Cardiac muscle cell (in vitro differentiated cells and primary cell): Measurements from ENCODE around the gene IMMP2L. TPM values are rescaled to one million over a fixed set of nuclear protein-coding genes. Genes with fewer than 3 reads are reported as not detected.
"Not testable (repeated sequence)": the region's sequence is repeated elsewhere in the genome, so short reads cannot be mapped to it uniquely, and the experiment has no call there.

Experiments used
- DNase-seq, 2 donors: peaks; one replicate each; pipeline versions ENCODE4 v3.0.0 to v3.0.0-alpha.2; 2010 to 2017; ENCODE audit warnings: low read depth in 1 of 2, low spot score in 1 of 2
- H3K27ac ChIP-seq: fragments of 200-600 bp; sonication (generic); 2 replicates; pipeline ENCODE4 v1.5.1; 2016
- H3K27me3 ChIP-seq: fragments of 200-600 bp; sonication (generic); 2 replicates; pipeline ENCODE4 v1.6.0; 2016; ENCODE audit warnings: control low read depth
- H3K36me3 ChIP-seq: fragments of 200-600 bp; sonication (generic); 2 replicates; pipeline ENCODE4 v1.5.1; 2016; ENCODE audit warnings: control low read depth
- H3K4me1 ChIP-seq: fragments of 200-600 bp; sonication (generic); 2 replicates; pipeline ENCODE4 v1.8.1; 2017; ENCODE audit warnings: low read depth, mild to moderate bottlenecking, mixed run types
- H3K4me3 ChIP-seq: fragments of 200-600 bp; sonication (generic); 2 replicates; pipeline ENCODE4 v1.5.1; 2016; ENCODE audit warnings: mild to moderate bottlenecking
- H3K9me3 ChIP-seq: fragments of 200-600 bp; sonication (generic); 2 replicates; pipeline ENCODE4 v1.5.1; 2017; ENCODE audit warnings: low read depth, mild to moderate bottlenecking, control low read depth
- polyA plus RNA-seq: library from polyadenylated mRNA; unstranded; fragments of >200 nt; fragmentation: Nextera tagmentation; extraction: Ambion mirVana; gene quantifications from 2 replicates; pipeline ENCODE4 v1.2.1, GENCODE V29; 2016
- total RNA-seq: library from RNA; depleted of rRNA; stranded (reverse); fragments of >200 nt; gene quantifications from 2 replicates; pipeline ENCODE4 v1.2.3, GENCODE V29; 2016
- TF ChIP-seq, protein P1 (sequence below): IDR thresholded peaks from 2 replicates; pipeline ENCODE4 v1.5.1; 2012; ENCODE audit warnings: low read depth, mild to moderate bottlenecking, low read length

Gene IMMP2L
- total and polyA plus RNA-seq, 2 experiments from 2014 or later = 6.0 to 11.9 TPM

DNA sequence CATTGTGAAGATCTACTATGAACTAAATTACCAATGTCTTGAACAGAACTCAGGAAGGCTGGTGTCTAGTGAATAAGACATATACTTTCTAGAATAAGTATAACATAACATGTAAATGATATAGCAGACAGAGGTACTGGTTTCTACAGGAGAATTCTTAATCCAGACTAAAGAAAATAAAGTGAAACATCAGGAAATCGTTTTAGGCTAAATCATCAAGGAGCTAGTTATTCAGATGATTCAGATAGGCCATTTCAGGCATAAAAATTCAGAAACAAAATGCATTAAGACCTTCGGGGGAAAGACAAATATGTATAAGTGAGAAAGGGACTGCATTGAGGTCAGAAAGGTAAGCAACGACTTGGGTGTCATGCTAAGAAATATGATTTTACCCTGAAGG is 300.8 kb downstream of the IMMP2L start:
- no peaks in the 10 kb centered on the region for H3K4me1 ChIP-seq
- H3K27me3 ChIP-seq = no peaks in the 10 kb centered on the region
- TF ChIP-seq, protein P1, sequence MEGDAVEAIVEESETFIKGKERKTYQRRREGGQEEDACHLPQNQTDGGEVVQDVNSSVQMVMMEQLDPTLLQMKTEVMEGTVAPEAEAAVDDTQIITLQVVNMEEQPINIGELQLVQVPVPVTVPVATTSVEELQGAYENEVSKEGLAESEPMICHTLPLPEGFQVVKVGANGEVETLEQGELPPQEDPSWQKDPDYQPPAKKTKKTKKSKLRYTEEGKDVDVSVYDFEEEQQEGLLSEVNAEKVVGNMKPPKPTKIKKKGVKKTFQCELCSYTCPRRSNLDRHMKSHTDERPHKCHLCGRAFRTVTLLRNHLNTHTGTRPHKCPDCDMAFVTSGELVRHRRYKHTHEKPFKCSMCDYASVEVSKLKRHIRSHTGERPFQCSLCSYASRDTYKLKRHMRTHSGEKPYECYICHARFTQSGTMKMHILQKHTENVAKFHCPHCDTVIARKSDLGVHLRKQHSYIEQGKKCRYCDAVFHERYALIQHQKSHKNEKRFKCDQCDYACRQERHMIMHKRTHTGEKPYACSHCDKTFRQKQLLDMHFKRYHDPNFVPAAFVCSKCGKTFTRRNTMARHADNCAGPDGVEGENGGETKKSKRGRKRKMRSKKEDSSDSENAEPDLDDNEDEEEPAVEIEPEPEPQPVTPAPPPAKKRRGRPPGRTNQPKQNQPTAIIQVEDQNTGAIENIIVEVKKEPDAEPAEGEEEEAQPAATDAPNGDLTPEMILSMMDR = no peak
- DNase-seq = no peak
- H3K36me3 ChIP-seq = no peaks in the 10 kb centered on the region
- no peaks in the 10 kb centered on the region for H3K9me3 ChIP-seq
- no peak overlapping the region for H3K4me3 ChIP-seq
- no peak overlapping the region for H3K27ac ChIP-seq

DNA sequence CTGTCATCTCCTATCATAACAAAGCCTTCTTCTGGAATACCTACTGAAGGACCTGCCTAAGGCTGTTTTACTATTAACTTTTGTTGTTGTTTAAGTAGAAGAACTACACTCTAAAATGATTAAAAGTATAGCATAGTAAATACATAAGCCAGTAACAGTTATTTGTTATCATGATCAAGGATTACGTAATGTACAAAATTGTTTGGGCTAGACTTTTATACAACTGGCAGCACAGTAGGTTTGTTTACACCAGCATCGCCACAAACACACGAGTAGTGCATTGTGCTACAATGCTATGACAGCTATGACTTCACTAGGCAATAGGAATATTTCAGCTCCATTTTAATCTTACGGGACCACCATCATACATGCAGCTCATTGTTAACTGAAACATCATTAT is 302.3 kb downstream of the IMMP2L start:
- TF ChIP-seq, protein P1 = no peak
- Histone ChIP-seq H3K36me3 (no peaks in the 10 kb centered on the region), H3K9me3 (no peaks in the 10 kb centered on the region), H3K4me3 (no peak overlapping the region), H3K4me1 (no peaks in the 10 kb centered on the region), H3K27ac (no peak overlapping the region), H3K27me3 (no peaks in the 10 kb centered on the region)
- no peak for DNase-seq

DNA sequence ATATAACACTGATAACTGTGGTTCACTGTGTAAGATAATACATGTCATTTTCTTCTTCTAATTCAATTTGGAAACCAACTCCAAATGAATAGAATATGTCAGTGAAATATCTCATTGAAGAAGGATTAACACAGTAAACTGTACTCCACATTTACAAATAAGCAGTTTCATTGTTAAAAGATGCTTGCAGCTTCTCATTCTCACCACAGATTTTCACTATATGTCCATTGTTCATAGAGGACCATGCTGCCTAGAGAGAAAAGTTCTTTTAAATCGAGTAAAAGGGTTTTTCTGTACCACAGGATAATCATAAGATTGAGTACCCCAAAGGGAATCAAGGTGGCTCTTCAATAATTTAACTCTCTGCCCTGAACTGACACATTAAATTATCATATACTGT is 305.9 kb downstream of the IMMP2L start:
- DNase-seq = no peak

DNA sequence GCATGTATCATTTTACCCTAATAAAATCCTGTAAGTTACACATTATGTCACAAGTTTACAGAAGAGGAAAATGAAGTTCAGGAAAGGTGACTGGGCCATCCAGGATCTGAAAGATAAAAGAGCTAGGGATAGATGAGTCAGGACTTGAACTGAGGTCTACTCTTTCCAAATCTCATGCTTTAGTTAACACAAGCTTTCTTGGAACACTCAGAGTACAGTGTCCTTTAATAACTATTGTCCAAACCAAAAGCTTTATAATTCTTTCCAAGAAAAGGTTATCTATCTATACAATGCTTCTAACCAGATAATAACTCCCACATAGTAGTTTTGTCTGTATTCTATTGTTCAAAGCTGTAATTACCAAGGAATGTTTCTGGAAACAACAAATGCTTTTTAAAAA is 306.7 kb downstream of the IMMP2L start:
- no peak overlapping the region for H3K27ac ChIP-seq
- no peak overlapping the region for H3K4me3 ChIP-seq
- no peaks in the 10 kb centered on the region for H3K36me3 ChIP-seq
- H3K4me1 ChIP-seq = no peaks in the 10 kb centered on the region
- DNase-seq = peak in 1 of 2 donors; percentile 23
- no peaks in the 10 kb centered on the region for H3K9me3 ChIP-seq
- H3K27me3 ChIP-seq = no peaks in the 10 kb centered on the region
- TF ChIP-seq, protein P1 = no peak

More for the DNA sequence above, 305.9 kb downstream of the IMMP2L start:
- TF ChIP-seq, protein P1 = no peak
- Histone ChIP-seq H3K27me3 (no peaks in the 10 kb centered on the region), H3K4me3 (no peak overlapping the region), H3K36me3 (no peaks in the 10 kb centered on the region), H3K27ac (no peak overlapping the region), H3K4me1 (no peaks in the 10 kb centered on the region), H3K9me3 (no peaks in the 10 kb centered on the region)

DNA sequence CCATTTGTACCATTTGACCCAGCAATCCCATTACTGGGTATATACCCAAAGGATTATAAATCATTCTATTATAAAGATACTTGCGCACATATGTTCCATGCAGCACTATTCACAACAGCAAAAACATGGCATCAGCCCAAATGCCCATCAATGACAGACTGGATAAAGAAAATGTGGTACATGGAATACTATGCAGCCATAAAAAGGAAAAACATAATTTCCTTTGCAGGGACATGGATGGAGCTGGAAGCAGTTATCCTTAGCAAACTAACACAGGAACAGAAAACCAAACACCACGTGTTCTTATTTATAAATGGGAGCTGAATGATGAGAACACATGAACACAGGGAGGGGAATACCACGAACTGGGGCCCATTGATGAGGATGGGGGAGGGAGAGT is 310.9 kb downstream of the IMMP2L start:
- not testable (repeated sequence) for H3K9me3 ChIP-seq, H3K27me3 ChIP-seq, H3K4me3 ChIP-seq, H3K27ac ChIP-seq, H3K4me1 ChIP-seq, H3K36me3 ChIP-seq, DNase-seq

DNA sequence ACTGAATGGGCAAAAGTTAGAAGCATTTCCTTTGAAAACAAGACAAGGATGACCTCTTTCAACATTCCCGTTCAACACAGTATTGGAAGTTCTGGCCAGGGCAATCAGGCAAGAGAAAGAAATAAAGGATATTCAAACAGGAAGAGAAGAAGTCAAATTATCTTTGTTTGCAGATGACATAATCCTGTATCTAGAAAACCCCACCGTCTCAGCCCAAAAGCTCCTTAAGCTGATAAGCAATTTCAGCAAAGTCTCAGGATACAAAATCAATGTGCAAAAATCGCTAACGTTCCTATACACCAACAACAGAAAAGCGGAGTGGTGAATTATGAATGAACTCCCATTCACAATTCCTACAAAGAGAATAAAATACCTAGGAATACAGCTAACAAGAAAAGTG is 312.5 kb downstream of the IMMP2L start:
- not testable (repeated sequence) for H3K36me3 ChIP-seq, DNase-seq

More for the DNA sequence above, 312.5 kb downstream of the IMMP2L start:
- H3K4me1 ChIP-seq, H3K9me3 ChIP-seq, H3K27me3 ChIP-seq, H3K4me3 ChIP-seq, H3K27ac ChIP-seq: not testable (repeated sequence)
